Keratinocyte (primary cell): ENCODE data around the gene IFT52. TPM values are rescaled to one million over a fixed set of nuclear protein-coding genes. Genes with fewer than 3 reads are reported as not detected.

Experiments used
- DNase-seq: peaks from one replicate; pipeline ENCODE4 v3.0.0-alpha.2; 2011; ENCODE audit warnings: low read depth, missing footprints, low spot score
- FAIRE-seq: peaks from 2 replicates; lab custom pipeline; 2011; peaks lifted over from hg19 to GRCh38; lab: Jason Lieb, UNC
- H2AFZ ChIP-seq: 2 replicates; pipeline ENCODE4 v1.6.0; 2012; ENCODE audit warnings: low read length, control low read depth, inconsistent platforms; ENCODE audit not compliant: control insufficient read depth
- H3K27ac ChIP-seq: 2 replicates; pipeline ENCODE4 v1.5.1; 2011; ENCODE audit warnings: low read length; ENCODE audit not compliant: control insufficient read depth, insufficient read depth
- H3K27me3 ChIP-seq: 3 replicates; pipeline ENCODE4 v1.6.0; 2011; ENCODE audit warnings: low read length; ENCODE audit not compliant: control insufficient read depth, insufficient read depth; ENCODE audit errors: extremely low read depth
- H3K36me3 ChIP-seq, 2 experiments: 2 replicates in 1 of 2; 3 replicates in 1 of 2; pipeline ENCODE4 v1.5.1; 2011; ENCODE audit warnings: low read length in 2 of 2, mild to moderate bottlenecking in 1 of 2; ENCODE audit not compliant: control insufficient read depth in 2 of 2, insufficient read depth in 2 of 2; ENCODE audit errors: extremely low read depth in 1 of 2
- H3K4me1 ChIP-seq: 3 replicates; pipeline ENCODE4 v1.5.1; 2011; ENCODE audit warnings: low read length; ENCODE audit not compliant: control insufficient read depth, insufficient read depth; ENCODE audit errors: extremely low read depth
- H3K4me2 ChIP-seq: 3 replicates; pipeline ENCODE4 v1.6.0; 2011; ENCODE audit warnings: low read depth, low read length; ENCODE audit not compliant: control insufficient read depth, insufficient read depth; ENCODE audit errors: extremely low read depth
- H3K4me3 ChIP-seq, 3 experiments: fragments of 200-600 bp in 1 of 3; sonication (generic) in 1 of 3; 2 replicates in 2 of 3; 3 replicates in 1 of 3; pipeline ENCODE4 v1.5.1; 2011 to 2016; ENCODE audit warnings: low read length in 3 of 3, mild to moderate bottlenecking in 3 of 3, control low read depth in 2 of 3, inconsistent platforms in 1 of 3, low read depth in 1 of 3, mixed read lengths in 1 of 3, mixed run types in 1 of 3, moderate library complexity in 1 of 3; ENCODE audit not compliant: control insufficient read depth in 2 of 3, insufficient read depth in 2 of 3; ENCODE audit errors: extremely low read depth in 1 of 3
- H3K79me2 ChIP-seq: 2 replicates; pipeline ENCODE4 v1.6.0; 2012; ENCODE audit warnings: low read length; ENCODE audit not compliant: control insufficient read depth, insufficient read depth
- H3K9ac ChIP-seq: 3 replicates; pipeline ENCODE4 v1.6.0; 2011; ENCODE audit warnings: low read length; ENCODE audit not compliant: control insufficient read depth, insufficient read depth; ENCODE audit errors: extremely low read depth
- H3K9me1 ChIP-seq: 3 replicates; pipeline ENCODE4 v1.6.0; 2011; ENCODE audit warnings: low read length; ENCODE audit not compliant: control insufficient read depth, insufficient read depth; ENCODE audit errors: extremely low read depth
- H3K9me3 ChIP-seq: 2 replicates; pipeline ENCODE4 v1.5.1; 2012; ENCODE audit warnings: low read depth, low read length; ENCODE audit not compliant: control insufficient read depth
- H4K20me1 ChIP-seq: 3 replicates; pipeline ENCODE4 v1.6.0; 2011; ENCODE audit warnings: low read length; ENCODE audit not compliant: control insufficient read depth, insufficient read depth; ENCODE audit errors: extremely low read depth
- CTCF ChIP-seq, 3 experiments: IDR thresholded peaks in 1 of 3; conservative IDR thresholded peaks in 1 of 3; optimal IDR thresholded peaks in 1 of 3; 2 replicates in 2 of 3; 3 replicates in 1 of 3; pipeline versions ENCODE3 to v1.5.1; 2011; ENCODE audit warnings: low read length in 3 of 3, mild to moderate bottlenecking in 3 of 3, moderate library complexity in 2 of 3, control low read depth in 1 of 3, inconsistent platforms in 1 of 3; ENCODE audit not compliant: insufficient read depth in 2 of 3; ENCODE audit errors: extremely low read depth in 1 of 3
- EZH2 ChIP-seq: IDR thresholded peaks from one replicate; pipeline ENCODE4 v1.6.1; 2012; ENCODE audit warnings: inconsistent platforms, mild to moderate bottlenecking, low read length, moderate library complexity
- dilution Hi-C: fragments of 300-500 bp; cut with MboI; formaldehyde crosslinking; loops from one replicate; pipeline ENCODE4 v1.7.0; 2020; ENCODE audit warnings: low sequenced_read_pairs; ENCODE audit not compliant: extremely low pct_ligation_motif_present
- polyA plus RNA-seq, 5 experiments: library from polyadenylated mRNA; depleted of rRNA in 3 of 5; stranded (reverse) in 3 of 5; stranded (forward) in 1 of 5; unstranded in 1 of 5; fragments of >200 nt; gene quantifications; 1 replicate in 1 of 5; 2 replicates in 3 of 5; 3 replicates in 1 of 5; pipeline versions ENCODE4 v1.2.1 to v1.2.3, GENCODE V29; 2011 to 2012; ENCODE audit warnings: missing spikeins in 2 of 5, low read depth in 1 of 5, low replicate concordance in 1 of 5

The IFT52 gene
- polyA plus RNA-seq, 1 donor (not counting 4 experiments of a cell fraction or from before 2014, with no cell fraction given) = 22.8 TPM

DNA sequence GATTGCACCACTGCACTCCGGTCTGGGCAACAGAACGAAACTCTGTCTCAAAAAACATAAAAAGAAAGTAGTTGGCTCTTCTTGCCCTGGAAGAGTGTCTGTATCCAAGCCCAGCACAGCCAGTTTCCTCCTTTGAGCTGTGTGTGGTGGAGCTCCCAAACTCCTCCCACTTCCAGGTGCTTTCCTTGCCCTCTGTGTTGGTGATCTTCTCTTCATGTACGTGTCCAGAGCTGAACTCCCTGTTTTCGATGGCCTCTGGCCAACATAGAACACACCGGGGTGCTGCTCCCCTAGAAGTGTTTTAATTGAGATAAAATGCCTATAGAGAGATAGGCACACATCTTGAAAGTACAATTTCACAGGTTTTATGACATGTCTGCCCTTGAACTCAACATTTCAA is 48.6 kb upstream of the IFT52 start:
- Histone ChIP-seq H3K36me3 (peaks cover 0 to 3% of the 10 kb centered on the region in 2 experiments), H4K20me1 (no peaks in the 10 kb centered on the region), H3K4me2 (no peak overlapping the region), H3K79me2 (no peaks in the 10 kb centered on the region), H3K27ac (no peak overlapping the region), H3K4me1 (no peaks in the 10 kb centered on the region), H3K9me1 (no peaks in the 10 kb centered on the region), H3K27me3 (no peaks in the 10 kb centered on the region), H3K9ac (no peak overlapping the region), H3K4me3 (no peak overlapping the region), H3K9me3 (no peaks in the 10 kb centered on the region), H2AFZ (no peak overlapping the region)
- DNase-seq (no peak), FAIRE-seq (no peak)
- no peak for TF ChIP-seq CTCF (optimal IDR thresholded peaks at IDR 0.05 in 1 of 3, IDR thresholded peaks at IDR 0.05 in 1 of 3, conservative IDR thresholded peaks at IDR 0.05 in 1 of 3; ENCODE audit: extremely low read depth in 1 of 3, insufficient read depth in 2 of 3, low read length in 3 of 3)
- TF ChIP-seq EZH2 = no peak
- dilution Hi-C loops = no loop called here

GRCh38 chr20:43542674-43543073 is 48.1 kb upstream of the IFT52 start:
- Histone ChIP-seq H3K36me3 (peaks cover 0 to 3% of the 10 kb centered on the region in 2 experiments), H4K20me1 (no peaks in the 10 kb centered on the region), H3K4me2 (no peak overlapping the region), H3K79me2 (no peaks in the 10 kb centered on the region), H3K27ac (no peak overlapping the region), H3K27me3 (no peaks in the 10 kb centered on the region), H3K9me1 (no peaks in the 10 kb centered on the region), H2AFZ (no peak overlapping the region), H3K9ac (no peak overlapping the region), H3K4me3 (no peak overlapping the region), H3K9me3 (no peaks in the 10 kb centered on the region), H3K4me1 (no peaks in the 10 kb centered on the region)
- DNase-seq = no peak
- TF ChIP-seq EZH2 (no peak), CTCF (optimal IDR thresholded peaks at IDR 0.05 in 1 of 3, IDR thresholded peaks at IDR 0.05 in 1 of 3, conservative IDR thresholded peaks at IDR 0.05 in 1 of 3; ENCODE audit: extremely low read depth in 1 of 3, insufficient read depth in 2 of 3, low read length in 3 of 3) (no peak)
- no peak for FAIRE-seq
- dilution Hi-C loops = no loop called here
